GM18909 (cell line): ENCODE results near the gene NEUROG1.
"Not testable (repeated sequence)": the region's sequence is repeated elsewhere in the genome, so short reads cannot be mapped to it uniquely, and the experiment has no call there.

Experiments used
- ATAC-seq: cut with Tn5 transposase; IDR thresholded peaks from one replicate; pipeline ENCODE4 v1.9.1; 2021; ENCODE audit warnings: mild to moderate bottlenecking; ENCODE audit not compliant: unreplicated experiment, poor library complexity

The NEUROG1 gene

GRCh38 chr5:135498637-135498995 lies 37.1 kb downstream of the NEUROG1 start:
- ATAC-seq = no peak

- no peak for ATAC-seq
These were observed 37.7 kb downstream of the NEUROG1 start for GRCh38 chr5:135497971-135498636.

GRCh38 chr5:135495531-135495930 lies 40.2 kb downstream of the NEUROG1 start:
- ATAC-seq = not testable (repeated sequence)

GRCh38 chr5:135494196-135494595 lies 41.6 kb downstream of the NEUROG1 start:
- ATAC-seq = no peak

- no peak for ATAC-seq
These were observed 42.2 kb downstream of the NEUROG1 start for GRCh38 chr5:135493406-135494180.

DNA sequence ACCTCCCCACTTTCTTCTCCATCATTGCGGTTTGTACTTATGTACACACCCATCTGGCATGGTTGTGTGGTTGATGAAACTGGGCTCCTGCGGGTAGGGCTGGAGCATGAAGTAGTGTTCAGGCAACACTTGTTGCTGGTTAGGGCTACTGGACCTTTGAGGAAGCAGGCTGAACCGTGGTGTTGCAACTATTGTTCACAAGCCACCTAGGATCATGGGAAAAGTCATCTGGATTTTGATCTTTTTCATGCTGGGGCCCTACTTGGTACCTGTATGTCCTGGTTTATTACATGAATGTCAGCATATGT lies 43.5 kb downstream of the NEUROG1 start:
- ATAC-seq = no peak

- no peak for ATAC-seq
These were observed 44.0 kb downstream of the NEUROG1 start for GRCh38 chr5:135491552-135492318.

DNA sequence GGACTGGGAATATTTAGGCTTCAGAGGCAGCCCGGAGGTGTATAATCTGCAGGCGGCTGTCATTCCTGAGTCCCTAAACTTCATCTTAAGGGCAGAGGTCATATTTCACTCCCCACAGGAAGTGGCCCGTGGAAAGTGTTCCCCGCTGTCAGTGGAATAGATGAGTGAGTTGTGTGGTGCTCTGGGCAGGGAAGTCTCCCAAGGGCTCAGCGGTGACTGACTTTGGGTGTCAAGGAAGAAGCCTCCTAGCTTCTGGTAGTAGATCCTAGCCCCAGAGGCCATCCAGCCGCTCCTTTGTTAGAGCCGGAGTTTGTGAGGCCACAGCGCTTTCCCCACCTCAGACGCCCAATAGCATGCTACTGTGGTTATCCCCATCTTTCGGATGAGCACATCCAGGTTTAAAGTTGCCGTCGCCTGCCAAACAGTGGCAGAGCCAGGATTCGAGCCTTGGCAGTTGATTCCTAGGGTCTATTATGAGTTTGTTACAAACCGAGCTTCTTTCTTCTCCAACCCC lies 44.7 kb downstream of the NEUROG1 start:
- ATAC-seq = no peak

- no peak for ATAC-seq
These were observed 45.3 kb downstream of the NEUROG1 start for GRCh38 chr5:135490245-135491037.

- ATAC-seq = no peak
These were observed 46.1 kb downstream of the NEUROG1 start for GRCh38 chr5:135489466-135490244.

GRCh38 chr5:135488727-135489465 lies 46.9 kb downstream of the NEUROG1 start:
- no peak for ATAC-seq

DNA sequence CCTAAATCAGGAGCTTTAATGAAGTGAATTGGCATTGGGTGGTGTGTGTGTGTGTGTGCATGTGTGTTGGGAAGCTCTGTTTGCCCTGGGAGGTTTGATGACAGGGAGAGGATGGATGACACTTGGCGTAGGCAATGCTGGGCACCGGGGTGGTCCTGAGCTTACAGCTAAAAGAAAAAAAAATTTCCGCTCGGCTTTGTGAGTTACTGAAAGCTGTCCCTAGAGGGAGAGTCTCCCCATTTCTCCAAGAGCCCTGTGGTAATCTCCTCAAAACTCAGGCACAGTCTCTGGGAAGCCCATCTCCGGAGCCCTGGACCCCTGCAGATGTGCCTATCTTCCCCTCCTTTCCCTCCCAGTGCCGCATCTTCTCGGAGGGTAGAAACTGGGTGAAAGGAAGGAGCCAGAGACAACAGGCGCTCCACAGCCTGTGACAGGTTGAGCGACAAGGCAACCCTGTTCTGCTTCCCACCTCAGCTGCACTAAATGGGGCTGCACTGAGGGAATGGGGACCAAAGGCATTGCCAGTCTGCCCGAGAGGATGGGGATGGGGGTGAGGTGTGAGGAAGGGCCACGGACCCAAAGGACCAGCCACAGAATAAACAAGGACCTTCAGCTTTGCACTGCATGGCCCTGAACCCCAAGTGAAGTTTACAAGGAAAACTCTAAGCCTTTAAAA lies 47.8 kb downstream of the NEUROG1 start:
- ATAC-seq = no peak

DNA sequence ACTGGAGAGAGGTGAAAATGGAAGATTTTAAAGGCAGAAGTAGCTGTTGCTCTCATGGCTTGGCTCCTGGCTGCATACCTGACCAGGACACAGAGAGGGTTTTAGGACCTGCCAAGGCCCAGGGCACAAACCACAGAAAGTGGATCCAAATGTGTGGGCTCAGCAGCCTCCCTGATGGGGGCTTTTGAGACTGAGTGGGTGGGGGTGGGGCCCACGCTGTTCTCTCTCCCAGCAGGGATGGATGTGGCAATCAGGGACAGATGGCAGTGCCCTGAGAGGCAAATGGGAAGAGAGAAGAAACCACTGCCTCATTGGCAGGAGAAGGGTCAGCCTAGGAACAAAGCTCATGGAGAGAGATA lies 48.7 kb downstream of the NEUROG1 start:
- no peak for ATAC-seq

DNA sequence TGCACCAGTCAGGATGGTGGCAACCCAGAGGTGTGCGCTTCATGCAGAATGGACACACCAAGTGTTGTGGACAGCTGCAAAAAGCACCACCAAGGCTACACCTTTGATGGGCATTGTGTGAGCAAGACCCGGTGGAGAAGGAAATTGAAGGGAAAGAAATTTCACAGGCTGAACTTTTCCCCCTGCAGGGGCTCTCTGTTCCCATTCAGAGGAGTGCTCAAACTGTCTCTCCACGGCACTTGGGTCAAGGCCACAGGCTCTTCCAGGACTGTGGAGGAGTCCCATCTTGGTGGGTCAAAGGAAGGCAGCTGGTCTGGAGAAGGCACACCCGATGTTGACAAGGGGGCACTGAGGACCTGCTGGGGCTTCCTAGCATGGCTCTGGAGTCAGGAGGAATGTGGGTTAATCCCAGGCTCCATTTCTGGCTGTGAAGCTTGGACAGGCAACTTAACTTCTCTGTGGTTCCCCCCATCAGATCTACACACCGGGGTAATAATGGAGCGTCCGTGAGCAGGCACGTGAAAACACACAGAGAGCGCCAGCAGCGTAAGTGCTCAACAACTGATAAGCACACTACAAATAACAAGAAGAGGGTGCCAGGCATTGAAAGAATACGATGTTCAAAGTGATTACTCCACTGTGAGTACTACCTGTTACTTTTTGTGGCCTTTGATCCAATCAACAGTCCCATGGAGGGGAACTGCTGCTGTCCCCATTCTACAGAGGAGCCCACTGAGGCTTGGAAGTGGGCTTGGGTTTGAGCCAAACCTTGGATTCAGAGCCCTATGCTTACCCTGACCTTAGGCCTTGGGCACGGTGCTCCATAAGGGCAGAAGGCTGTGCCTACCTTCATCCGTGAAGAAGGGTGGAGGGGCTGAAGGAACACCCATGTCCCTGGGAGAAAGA lies 49.4 kb downstream of the NEUROG1 start:
- ATAC-seq = no peak

DNA sequence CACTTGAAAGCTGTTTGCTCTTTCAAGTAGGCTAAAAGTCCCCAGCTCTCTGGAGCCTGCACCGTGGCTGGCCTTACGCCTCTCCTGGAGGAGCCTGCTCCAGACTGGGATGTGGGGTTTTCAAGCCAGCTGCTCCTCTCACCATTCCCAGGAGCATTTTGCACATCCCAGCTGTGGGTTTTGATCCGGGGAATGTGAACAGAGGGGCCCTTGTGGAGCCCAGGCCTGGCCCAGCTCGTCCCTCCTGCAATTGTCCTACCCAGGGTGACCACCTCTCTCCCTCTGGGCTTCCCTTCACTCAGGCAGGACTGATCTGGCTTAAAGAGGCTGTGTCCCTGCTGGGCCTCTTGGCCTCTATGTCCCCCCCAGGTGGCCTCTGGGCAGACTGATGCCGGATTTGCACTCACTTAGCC lies 51.1 kb downstream of the NEUROG1 start:
- ATAC-seq = no peak
